ENCODE data around the gene DUSP8.

DUSP8 gene

GRCh38 chr11:1564535-1565172, 7.4 kb downstream of the DUSP8 start:
- FAIRE-seq (peak; percentile 58), DNase-seq (ENCODE audit: insufficient read length, low spot score) (peak; percentile 99)
- TF ChIP-seq POLR2A (IDR thresholded peaks at IDR 0.05; ENCODE audit: low read depth, low read length), result no peak

- DNase-seq (ENCODE audit: insufficient read length, low spot score) (no peak), FAIRE-seq (no peak)
- no peak for TF ChIP-seq POLR2A (IDR thresholded peaks at IDR 0.05; ENCODE audit: low read depth, low read length)
Measured at GRCh38 chr11:1563697-1564534, 8.2 kb downstream of the DUSP8 start.

- TF ChIP-seq POLR2A (IDR thresholded peaks at IDR 0.05; ENCODE audit: low read depth, low read length), result no peak
- no peak for FAIRE-seq
Measured at GRCh38 chr11:1563149-1563638, 8.9 kb downstream of the DUSP8 start.

GRCh38 chr11:1562469-1563148, 9.5 kb downstream of the DUSP8 start:
- TF ChIP-seq POLR2A (IDR thresholded peaks at IDR 0.05; ENCODE audit: low read depth, low read length), result no peak
- DNase-seq (ENCODE audit: insufficient read length, low spot score) (no peak), FAIRE-seq (no peak)

More at GRCh38 chr11:1563149-1563638, 8.9 kb downstream of the DUSP8 start:
- DNase-seq (ENCODE audit: insufficient read length, low spot score), result no peak

- no peak for TF ChIP-seq POLR2A (IDR thresholded peaks at IDR 0.05; ENCODE audit: low read depth, low read length)
- no peak for FAIRE-seq
- DNase-seq (ENCODE audit: insufficient read length, low spot score), result no peak
Measured at GRCh38 chr11:1561955-1562354, 10.1 kb downstream of the DUSP8 start.

GRCh38 chr11:1561266-1561665, 10.8 kb downstream of the DUSP8 start:
- FAIRE-seq (no peak), DNase-seq (ENCODE audit: insufficient read length, low spot score) (no peak)
- no peak for TF ChIP-seq POLR2A (IDR thresholded peaks at IDR 0.05; ENCODE audit: low read depth, low read length)

DNA sequence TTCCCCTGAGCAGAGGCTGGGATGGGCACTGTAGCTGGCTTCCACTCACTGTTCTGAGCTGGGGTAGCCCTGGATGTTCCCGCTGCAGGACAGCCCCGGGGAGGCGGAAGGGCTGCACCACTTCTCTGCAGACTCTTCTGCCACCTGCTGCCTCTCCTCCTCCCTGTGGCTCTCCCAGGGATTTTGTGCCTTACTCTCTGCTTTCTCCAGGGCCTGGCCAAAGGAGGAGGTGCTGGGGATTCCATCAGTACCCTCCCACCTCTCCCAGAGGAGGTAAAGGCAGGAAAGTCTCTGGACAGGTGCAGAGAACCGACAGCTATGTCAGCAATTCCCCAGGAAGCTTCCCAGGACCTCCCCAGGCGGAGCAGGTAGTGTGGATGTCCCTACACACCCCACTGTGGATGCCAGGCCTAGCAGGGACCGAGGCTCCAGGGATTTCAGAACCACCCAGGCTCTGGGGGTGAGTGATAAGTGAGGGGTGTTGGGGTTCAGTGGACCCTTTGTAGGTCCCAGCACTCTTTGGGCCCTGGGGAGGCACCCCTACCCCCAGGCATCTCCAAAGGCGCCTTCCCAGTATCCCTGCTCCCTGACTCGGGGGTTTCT, 11.3 kb downstream of the DUSP8 start:
- no peak for TF ChIP-seq POLR2A (IDR thresholded peaks at IDR 0.05; ENCODE audit: low read depth, low read length)
- DNase-seq (ENCODE audit: insufficient read length, low spot score) (no peak), FAIRE-seq (no peak)

- FAIRE-seq (no peak), DNase-seq (ENCODE audit: insufficient read length, low spot score) (no peak)
- TF ChIP-seq POLR2A (IDR thresholded peaks at IDR 0.05; ENCODE audit: low read depth, low read length), result no peak
Measured at GRCh38 chr11:1560002-1560648, 11.9 kb downstream of the DUSP8 start.

DNA sequence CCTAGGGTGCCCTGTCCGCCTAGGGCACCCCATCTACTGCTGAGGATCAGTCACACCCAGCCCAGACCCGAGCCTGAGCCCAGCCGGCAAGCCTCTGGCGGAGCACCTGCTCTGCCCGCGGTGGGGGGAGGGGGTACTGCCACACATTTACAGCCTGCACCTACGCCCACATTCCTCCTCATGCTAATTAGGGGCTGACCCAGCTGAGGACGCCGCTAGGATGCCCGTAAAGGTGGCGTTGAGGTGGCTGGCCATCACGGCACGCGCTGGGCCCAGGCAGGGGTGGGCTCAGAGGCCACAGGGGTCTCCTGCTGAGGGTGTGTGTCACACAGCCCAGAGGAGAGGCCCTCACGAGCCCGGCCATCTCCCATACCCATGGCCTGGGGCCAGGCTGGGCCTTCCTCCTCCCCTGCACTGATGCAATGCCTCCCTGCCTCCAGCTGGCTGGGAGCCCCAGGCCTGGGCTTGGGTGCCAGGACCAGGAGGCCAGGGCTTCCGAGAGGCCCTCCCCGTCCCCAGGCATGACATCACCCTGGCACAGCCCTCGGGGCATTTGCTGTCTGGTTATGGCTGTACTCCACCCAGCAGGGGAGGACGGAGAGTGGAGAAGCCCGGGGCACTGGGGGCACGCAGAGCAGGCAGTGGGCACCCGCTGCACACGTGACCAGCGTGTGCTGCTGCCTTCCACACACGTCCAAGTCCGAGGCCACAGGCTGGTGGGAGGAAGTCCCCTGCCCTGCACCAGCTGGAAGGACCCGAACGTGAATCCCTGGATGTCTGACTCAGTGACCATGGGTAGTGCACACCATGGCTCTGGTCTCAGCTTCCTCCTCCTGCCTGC, 12.7 kb downstream of the DUSP8 start:
- TF ChIP-seq POLR2A (IDR thresholded peaks at IDR 0.05; ENCODE audit: low read depth, low read length), result no peak; the same call in none of the 2 replicates
- DNase-seq (ENCODE audit: insufficient read length, low spot score) (peak; percentile 99), FAIRE-seq (no peak)

DNA sequence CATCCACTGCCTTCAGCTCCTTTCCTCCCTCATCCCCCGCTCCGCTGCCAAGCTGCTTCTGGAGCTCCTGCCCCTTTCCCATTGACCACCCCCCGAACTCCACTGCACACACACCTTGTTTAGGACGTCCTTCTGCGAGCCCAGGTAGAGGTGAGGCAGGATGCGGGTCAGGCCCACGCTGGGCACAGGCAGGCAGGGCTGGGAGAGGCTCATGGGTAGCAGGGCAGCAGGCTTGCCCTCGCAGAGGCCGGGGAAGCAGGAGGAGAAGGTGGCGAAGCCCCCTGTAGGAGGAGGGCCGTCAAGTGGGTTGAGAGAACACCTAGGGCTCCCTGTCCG, 13.3 kb downstream of the DUSP8 start:
- FAIRE-seq (no peak), DNase-seq (ENCODE audit: insufficient read length, low spot score) (no peak)
- no peak for TF ChIP-seq POLR2A (IDR thresholded peaks at IDR 0.05; ENCODE audit: low read depth, low read length)

DNA sequence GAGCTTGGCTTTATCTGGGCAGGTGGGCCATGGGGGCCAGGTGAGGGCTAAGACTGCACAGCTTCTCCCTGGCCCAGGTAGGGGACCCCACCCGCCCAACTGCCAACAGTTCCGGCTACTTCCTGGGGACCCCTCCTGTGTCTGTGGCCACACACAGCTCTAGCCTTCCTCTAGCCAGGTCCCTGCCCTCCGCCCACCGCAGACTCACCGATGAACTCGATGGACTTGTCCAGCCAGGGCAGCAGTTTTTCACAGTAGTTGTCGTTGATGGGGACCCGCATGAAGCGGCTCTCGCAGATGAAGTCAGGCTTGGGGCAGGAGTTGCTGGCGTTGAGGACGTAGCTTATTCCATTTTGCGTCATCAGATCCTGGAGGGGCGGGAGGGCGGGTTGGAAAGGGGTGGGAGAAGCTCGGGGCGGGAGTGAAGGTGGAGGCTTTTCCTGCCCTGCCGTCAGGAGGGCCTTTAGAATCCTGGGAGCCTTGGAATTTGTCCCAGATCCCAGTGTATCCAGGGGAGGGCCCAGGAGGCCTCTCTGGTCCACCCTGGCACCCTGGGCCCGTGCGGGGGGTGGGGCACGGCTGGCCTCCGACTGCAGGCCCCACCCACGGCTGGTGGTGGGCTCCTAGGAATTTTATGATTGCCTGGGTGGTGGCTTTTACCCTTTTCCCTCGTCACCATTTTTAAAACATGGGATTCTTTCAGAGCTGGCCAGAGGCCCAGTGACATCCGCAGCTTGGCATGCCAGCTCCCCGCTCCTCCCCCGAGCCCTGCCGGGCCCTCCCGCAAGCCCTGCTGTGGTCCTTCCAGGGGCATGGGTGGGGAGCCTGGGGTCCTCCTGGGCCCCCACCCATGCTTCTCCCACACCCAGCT, 13.9 kb downstream of the DUSP8 start:
- peak; percentile 97 for DNase-seq (ENCODE audit: insufficient read length, low spot score)
- no peak for TF ChIP-seq POLR2A (IDR thresholded peaks at IDR 0.05; ENCODE audit: low read depth, low read length)
- FAIRE-seq, result no peak
